ENCODE measurements around the gene CCN5.

Gene CCN5

GRCh38 chr20:44721785-44722054 is 6.6 kb downstream of the CCN5 start:
- Histone ChIP-seq H3K9me3 (no peaks in the 10 kb centered on the region), H3K27me3 (no peaks in the 10 kb centered on the region), H3K27ac (no peak overlapping the region), H3K4me1 (ENCODE audit: control insufficient read depth in 1 of 2, insufficient read depth in 1 of 2, low read depth in 1 of 2, low read length in 1 of 2) (no peaks in the 10 kb centered on the region), H3K36me3 (no peaks in the 10 kb centered on the region), H3K4me3 (ENCODE audit: low read depth in 1 of 2, low read length in 1 of 2) (no peak overlapping the region)
- no peak for TF ChIP-seq CTCF (IDR thresholded peaks at IDR 0.05)

GRCh38 chr20:44722990-44723389 is 7.8 kb downstream of the CCN5 start:
- H3K9me3 ChIP-seq, result no peaks in the 10 kb centered on the region
- TF ChIP-seq CTCF (IDR thresholded peaks at IDR 0.05), result no peak
- H3K4me3 ChIP-seq (ENCODE audit: low read depth in 1 of 2, low read length in 1 of 2), result no peak overlapping the region
- no peaks in the 10 kb centered on the region for H3K27me3 ChIP-seq
- H3K27ac ChIP-seq, result no peak overlapping the region
- H3K4me1 ChIP-seq (ENCODE audit: control insufficient read depth in 1 of 2, insufficient read depth in 1 of 2, low read depth in 1 of 2, low read length in 1 of 2), result no peaks in the 10 kb centered on the region
- no peaks in the 10 kb centered on the region for H3K36me3 ChIP-seq

GRCh38 chr20:44723391-44723790 is 8.2 kb downstream of the CCN5 start:
- H3K4me3 ChIP-seq (ENCODE audit: low read depth in 1 of 2, low read length in 1 of 2), result no peak overlapping the region
- no peak overlapping the region for H3K27ac ChIP-seq
- H3K4me1 ChIP-seq (ENCODE audit: control insufficient read depth in 1 of 2, insufficient read depth in 1 of 2, low read depth in 1 of 2, low read length in 1 of 2), result no peaks in the 10 kb centered on the region
- H3K9me3 ChIP-seq, result no peaks in the 10 kb centered on the region
- no peak for TF ChIP-seq CTCF (IDR thresholded peaks at IDR 0.05)
- H3K36me3 ChIP-seq, result no peaks in the 10 kb centered on the region
- H3K27me3 ChIP-seq, result no peaks in the 10 kb centered on the region

GRCh38 chr20:44723798-44724362 is 8.7 kb downstream of the CCN5 start:
- Histone ChIP-seq H3K36me3 (no peaks in the 10 kb centered on the region), H3K27ac (no peak overlapping the region), H3K4me3 (ENCODE audit: low read depth in 1 of 2, low read length in 1 of 2) (no peak overlapping the region), H3K27me3 (no peaks in the 10 kb centered on the region), H3K4me1 (ENCODE audit: control insufficient read depth in 1 of 2, insufficient read depth in 1 of 2, low read depth in 1 of 2, low read length in 1 of 2) (no peaks in the 10 kb centered on the region), H3K9me3 (no peaks in the 10 kb centered on the region)
- TF ChIP-seq CTCF (IDR thresholded peaks at IDR 0.05), result no peak

GRCh38 chr20:44724423-44725091 is 9.4 kb downstream of the CCN5 start:
- no peak for TF ChIP-seq CTCF (IDR thresholded peaks at IDR 0.05)

More at GRCh38 chr20:44724423-44725091, 9.4 kb downstream of the CCN5 start:
- Histone ChIP-seq H3K4me3 (ENCODE audit: low read depth in 1 of 2, low read length in 1 of 2) (no peak overlapping the region), H3K36me3 (no peaks in the 10 kb centered on the region), H3K27me3 (no peaks in the 10 kb centered on the region), H3K27ac (no peak overlapping the region), H3K9me3 (no peaks in the 10 kb centered on the region), H3K4me1 (ENCODE audit: control insufficient read depth in 1 of 2, insufficient read depth in 1 of 2, low read depth in 1 of 2, low read length in 1 of 2) (no peaks in the 10 kb centered on the region)

Measured in neutrophil (primary cell).